DND-41 (cell line): ENCODE data around the gene FOXA1.

Source experiments
- ATAC-seq: fragments of 200-7000 bp; cut with Tn5 transposase; 3 replicates; pipeline ENCODE4 v1.9.1; 2021; ENCODE audit warnings: low read depth; ENCODE audit not compliant: insufficient read depth
- DNase-seq: peaks from one replicate; pipeline ENCODE4 v3.0.0-alpha.2; 2020
- H2AFZ ChIP-seq: 2 replicates; pipeline ENCODE4 v1.6.0; 2012; ENCODE audit warnings: low read depth, low read length
- H3K27ac ChIP-seq: 2 replicates; pipeline ENCODE4 v1.5.1; 2012; ENCODE audit warnings: low read length, inconsistent platforms
- H3K27me3 ChIP-seq: fragments of 200-600 bp; sonication (generic); 2 replicates; pipeline ENCODE4 v1.6.0; 2012; ENCODE audit warnings: low read length, mild to moderate bottlenecking, inconsistent platforms; ENCODE audit not compliant: insufficient read depth, poor library complexity
- H3K36me3 ChIP-seq: 2 replicates; pipeline ENCODE4 v1.5.1; 2012; ENCODE audit warnings: low read length, inconsistent platforms; ENCODE audit not compliant: insufficient read depth
- H3K4me1 ChIP-seq: 2 replicates; pipeline ENCODE4 v1.5.1; 2012; ENCODE audit warnings: mild to moderate bottlenecking, low read length; ENCODE audit not compliant: insufficient read depth
- H3K4me2 ChIP-seq: 2 replicates; pipeline ENCODE4 v1.6.0; 2012; ENCODE audit warnings: mild to moderate bottlenecking, moderate library complexity, low read length, inconsistent platforms; ENCODE audit not compliant: insufficient read depth
- H3K4me3 ChIP-seq, 2 experiments: fragments of 200-600 bp in 1 of 2; shearing (Covaris generic) in 1 of 2; 2 replicates each; pipeline ENCODE4 v1.5.1; 2012 to 2016; ENCODE audit warnings: inconsistent platforms in 2 of 2, low read length in 2 of 2, mild to moderate bottlenecking in 2 of 2, low read depth in 1 of 2, moderate library complexity in 1 of 2
- H3K79me2 ChIP-seq: 2 replicates; pipeline ENCODE4 v1.6.0; 2012; ENCODE audit warnings: low read length, inconsistent platforms; ENCODE audit not compliant: insufficient read depth
- H3K9ac ChIP-seq: 2 replicates; pipeline ENCODE4 v1.6.0; 2012; ENCODE audit warnings: low read depth, mild to moderate bottlenecking, inconsistent platforms, low read length, moderate library complexity
- H3K9me3 ChIP-seq: 2 replicates; pipeline ENCODE4 v1.5.1; 2012; ENCODE audit warnings: low read length, moderate library complexity, mild to moderate bottlenecking, inconsistent platforms; ENCODE audit not compliant: insufficient read depth, severe bottlenecking
- H4K20me1 ChIP-seq: 2 replicates; pipeline ENCODE4 v1.6.0; 2012; ENCODE audit warnings: low read length; ENCODE audit not compliant: insufficient read depth
- CTCF ChIP-seq: IDR thresholded peaks from 2 replicates; pipeline ENCODE4 v1.5.1; 2012; ENCODE audit warnings: borderline replicate concordance, low read length, moderate library complexity, mild to moderate bottlenecking; ENCODE audit not compliant: poor library complexity, severe bottlenecking; ENCODE audit errors: extremely low read depth
- EZH2 ChIP-seq: IDR thresholded peaks from 3 replicates; pipeline ENCODE4 v1.6.1; 2012; ENCODE audit warnings: borderline replicate concordance, low read depth, mild to moderate bottlenecking, moderate library complexity, low read length, inconsistent platforms; ENCODE audit not compliant: severe bottlenecking

FOXA1 gene

GRCh38 chr14:37593511-37594237, 1.4 kb downstream of the FOXA1 start:
- no peak overlapping the region for H3K4me3 ChIP-seq
- no peak overlapping the region for H3K27ac ChIP-seq
- TF ChIP-seq CTCF (no peak), EZH2 (no peak)
- no peaks in the 10 kb centered on the region for H4K20me1 ChIP-seq
- no peak for DNase-seq
- no peak overlapping the region for H3K9ac ChIP-seq
- H3K9me3 ChIP-seq: no peaks in the 10 kb centered on the region
- H2AFZ ChIP-seq: no peak overlapping the region
- H3K79me2 ChIP-seq: no peaks in the 10 kb centered on the region
- ATAC-seq: no peak
- H3K36me3 ChIP-seq: no peaks in the 10 kb centered on the region
- H3K4me2 ChIP-seq: no peak overlapping the region
- no peaks in the 10 kb centered on the region for H3K27me3 ChIP-seq
- H3K4me1 ChIP-seq: no peaks in the 10 kb centered on the region

GRCh38 chr14:37592482-37593408, 2.3 kb downstream of the FOXA1 start:
- no peaks in the 10 kb centered on the region for H3K79me2 ChIP-seq
- H2AFZ ChIP-seq: no peak overlapping the region
- H3K36me3 ChIP-seq: no peaks in the 10 kb centered on the region
- no peaks in the 10 kb centered on the region for H3K9me3 ChIP-seq
- DNase-seq (no peak), ATAC-seq (no peak)
- no peak overlapping the region for H3K27ac ChIP-seq
- TF ChIP-seq CTCF (no peak), EZH2 (no peak)
- H4K20me1 ChIP-seq: no peaks in the 10 kb centered on the region
- no peaks in the 10 kb centered on the region for H3K4me1 ChIP-seq
- H3K4me3 ChIP-seq: no peak overlapping the region
- H3K9ac ChIP-seq: no peak overlapping the region
- H3K27me3 ChIP-seq: no peaks in the 10 kb centered on the region
- H3K4me2 ChIP-seq: no peak overlapping the region

GRCh38 chr14:37591941-37592481, 3.0 kb downstream of the FOXA1 start:
- no peaks in the 10 kb centered on the region for H3K27me3 ChIP-seq

More at GRCh38 chr14:37591941-37592481, 3.0 kb downstream of the FOXA1 start:
- Histone ChIP-seq H2AFZ (no peak overlapping the region), H3K4me2 (no peak overlapping the region), H3K36me3 (no peaks in the 10 kb centered on the region), H3K4me1 (no peaks in the 10 kb centered on the region), H4K20me1 (no peaks in the 10 kb centered on the region), H3K79me2 (no peaks in the 10 kb centered on the region), H3K9ac (no peak overlapping the region), H3K27ac (no peak overlapping the region), H3K4me3 (no peak overlapping the region), H3K9me3 (no peaks in the 10 kb centered on the region)
- DNase-seq (no peak), ATAC-seq (no peak)
- no peak for TF ChIP-seq EZH2
